HCT116 (cell line): ENCODE results near the gene URAD. TPM values are rescaled to one million over a fixed set of nuclear protein-coding genes. Genes with fewer than 3 reads are reported as not detected.

Source experiments
- ATAC-seq: fragments of 200-7000 bp; cut with Tn5 transposase; 2 replicates; pipeline ENCODE4 v1.9.1; 2020; ENCODE audit warnings: mild to moderate bottlenecking, moderate library complexity
- BruUV-seq: library from RNA; stranded (reverse); fragments of 400-500 nt; replicated peaks from 2 replicates; lab custom pipeline; 2021; lab: Mats Ljungman, UMichigan
- CTCF ChIA-PET: fragments of 300-600 bp; sonication (Branson Sonifier 250); formaldehyde crosslinking; loops from one replicate; lab custom pipeline; 2021; ENCODE audit warnings: antibody characterized with exemption; lab: Charles Lee
- POLR2A ChIA-PET: fragments of 300-600, 350-600 bp; sonication (Branson Sonifier 250); formaldehyde crosslinking; loops from one replicate; lab custom pipeline; 2021; ENCODE audit warnings: antibody characterized with exemption; lab: Charles Lee
- RAD21 ChIA-PET, 2 experiments: fragments of 300-600 bp; sonication (Branson Sonifier 250); formaldehyde crosslinking; loops; one replicate each; lab custom pipeline; 2023; ENCODE audit warnings: low total read pairs in 2 of 2; ENCODE audit not compliant: uncharacterized antibody in 2 of 2, unreplicated experiment in 2 of 2, low non-redundant PET in 1 of 2; lab: Charles Lee
- DNase-seq: peaks from one replicate; pipeline ENCODE4 v3.0.0-alpha.2; 2010; ENCODE audit warnings: low read depth, low spot score
- H2AFZ ChIP-seq: fragments of 200-600 bp; shearing (Covaris generic), sonication (generic); 2 replicates; pipeline ENCODE4 v1.6.1; 2017; ENCODE audit warnings: low read depth, mixed run types, mixed read lengths, antibody characterized with exemption, low read length; ENCODE audit not compliant: poor library complexity, severe bottlenecking
- H3K27ac ChIP-seq: 2 replicates; pipeline ENCODE4 v1.5.1; 2012; ENCODE audit warnings: low read depth, low read length
- H3K27me3 ChIP-seq: fragments of 200-600 bp; sonication (generic); 2 replicates; pipeline ENCODE4 v1.6.1; 2016; ENCODE audit warnings: mixed run types, low read length, mixed read lengths; ENCODE audit not compliant: insufficient read depth
- H3K36me3 ChIP-seq, 2 experiments: fragments of 200-500 bp in 1 of 2; fragments of 200-600 bp in 1 of 2; sonication (Bioruptor generic) in 1 of 2; sonication (generic) in 1 of 2; 2 replicates each; pipeline versions ENCODE4 v1.5.1 to v1.6.1; 2014 to 2016; ENCODE audit warnings: low read length in 2 of 2, inconsistent platforms in 1 of 2, mixed read lengths in 1 of 2, mixed run types in 1 of 2; ENCODE audit not compliant: insufficient read depth in 2 of 2, control insufficient read depth in 1 of 2
- H3K4me1 ChIP-seq, 2 experiments: fragments of 200-600 bp in 1 of 2; sonication (generic) in 1 of 2; 2 replicates each; pipeline versions ENCODE4 v1.5.1 to v1.6.1; 2012 to 2017; ENCODE audit warnings: low read length in 2 of 2, inconsistent platforms in 1 of 2, mild to moderate bottlenecking in 1 of 2, mixed read lengths in 1 of 2, mixed run types in 1 of 2, moderate library complexity in 1 of 2; ENCODE audit not compliant: insufficient read depth in 2 of 2, control insufficient read depth in 1 of 2
- H3K4me2 ChIP-seq: fragments of 200-600 bp; sonication (generic); 2 replicates; pipeline ENCODE4 v1.6.1; 2017; ENCODE audit warnings: mixed run types, low read length, mixed read lengths
- H3K4me3 ChIP-seq, 2 experiments: fragments of 200-600 bp in 1 of 2; sonication (generic) in 1 of 2; replicated peaks in 1 of 2; 2 replicates each; pipeline ENCODE4 v1.5.1; 2011 to 2016; ENCODE audit warnings: low read length in 2 of 2, control low read depth in 1 of 2, low read depth in 1 of 2, mild to moderate bottlenecking in 1 of 2, mixed read lengths in 1 of 2, mixed run types in 1 of 2
- H3K79me2 ChIP-seq: fragments of 200-600 bp; sonication (generic); 2 replicates; pipeline ENCODE4 v1.6.1; 2017; ENCODE audit warnings: mild to moderate bottlenecking, mixed run types, low read length, moderate library complexity, mixed read lengths; ENCODE audit not compliant: insufficient read depth
- H3K9ac ChIP-seq: fragments of 200-600 bp; sonication (generic); 2 replicates; pipeline ENCODE4 v1.6.1; 2016; ENCODE audit warnings: low read length, mixed read lengths
- H3K9me2 ChIP-seq: fragments of 200-600 bp; sonication (generic), shearing (Covaris generic); 2 replicates; pipeline ENCODE4 v1.6.1; 2017; ENCODE audit warnings: mixed run types, mild to moderate bottlenecking, moderate library complexity; ENCODE audit not compliant: insufficient read depth
- H3K9me3 ChIP-seq, 2 experiments: fragments of 200-500 bp in 1 of 2; fragments of 200-600 bp in 1 of 2; sonication (Bioruptor generic) in 1 of 2; sonication (generic) in 1 of 2; 2 replicates each; pipeline ENCODE4 v1.6.1; 2014 to 2017; ENCODE audit warnings: low read length in 2 of 2, mixed read lengths in 2 of 2, inconsistent platforms in 1 of 2, low read depth in 1 of 2, mild to moderate bottlenecking in 1 of 2, mixed run types in 1 of 2, moderate library complexity in 1 of 2; ENCODE audit not compliant: control insufficient read depth in 1 of 2, insufficient read depth in 1 of 2
- H4K20me1 ChIP-seq: fragments of 200-600 bp; sonication (generic), shearing (Covaris generic); 2 replicates; pipeline ENCODE4 v1.6.1; 2017; ENCODE audit warnings: mixed run types, mild to moderate bottlenecking, moderate library complexity; ENCODE audit not compliant: insufficient read depth
- ATF3 ChIP-seq: IDR thresholded peaks from 2 replicates; pipeline ENCODE4 v1.6.1; 2012
- intact Hi-C: fragments of 100-400 bp; cut with micrococcal nuclease; formaldehyde crosslinking; loops from 2 replicates; pipeline ENCODE4 v1.10.0; 2022
- total RNA-seq: library from RNA; stranded (reverse); gene quantifications from one replicate; pipeline ENCODE4 v1.2.1, GENCODE V29; 2021; ENCODE audit not compliant: unreplicated experiment
- TF ChIP-seq, protein P1 (sequence below), 3 experiments: fragments of 200-600 bp in 1 of 3; sonication (generic) in 1 of 3; IDR thresholded peaks in 2 of 3; conservative IDR thresholded peaks in 1 of 3; 2 replicates each; pipeline ENCODE4 v1.5.1; 2012 to 2017; ENCODE audit warnings: low read depth in 2 of 3, low read length in 2 of 3, antibody characterized with exemption in 1 of 3, borderline replicate concordance in 1 of 3, control low read depth in 1 of 3, mild to moderate bottlenecking in 1 of 3, mixed read lengths in 1 of 3, mixed run types in 1 of 3, moderate library complexity in 1 of 3; ENCODE audit not compliant: insufficient read depth in 1 of 3
- TF ChIP-seq, protein P2 (sequence below): IDR thresholded peaks from 2 replicates; pipeline ENCODE4 v1.6.1; 2011; ENCODE audit warnings: mild to moderate bottlenecking, low read length, moderate library complexity; ENCODE audit not compliant: insufficient replicate concordance; ENCODE audit errors: extremely low read depth

Gene URAD
- total RNA-seq, 1 experiment from 2014 or later, result not detected

- H3K9me3 ChIP-seq, result no peaks in the 10 kb centered on the region
- no peak overlapping the region for H2AFZ ChIP-seq
- CTCF ChIA-PET, result no interaction called here
- no TSS peak for BruUV-seq
- no peak overlapping the region for H3K27ac ChIP-seq
- no peaks in the 10 kb centered on the region for H3K79me2 ChIP-seq
- POLR2A ChIA-PET, result no interaction called here
- no peaks in the 10 kb centered on the region for H3K9me2 ChIP-seq
- H3K4me2 ChIP-seq, result no peak overlapping the region
- TF ChIP-seq, protein P1, sequence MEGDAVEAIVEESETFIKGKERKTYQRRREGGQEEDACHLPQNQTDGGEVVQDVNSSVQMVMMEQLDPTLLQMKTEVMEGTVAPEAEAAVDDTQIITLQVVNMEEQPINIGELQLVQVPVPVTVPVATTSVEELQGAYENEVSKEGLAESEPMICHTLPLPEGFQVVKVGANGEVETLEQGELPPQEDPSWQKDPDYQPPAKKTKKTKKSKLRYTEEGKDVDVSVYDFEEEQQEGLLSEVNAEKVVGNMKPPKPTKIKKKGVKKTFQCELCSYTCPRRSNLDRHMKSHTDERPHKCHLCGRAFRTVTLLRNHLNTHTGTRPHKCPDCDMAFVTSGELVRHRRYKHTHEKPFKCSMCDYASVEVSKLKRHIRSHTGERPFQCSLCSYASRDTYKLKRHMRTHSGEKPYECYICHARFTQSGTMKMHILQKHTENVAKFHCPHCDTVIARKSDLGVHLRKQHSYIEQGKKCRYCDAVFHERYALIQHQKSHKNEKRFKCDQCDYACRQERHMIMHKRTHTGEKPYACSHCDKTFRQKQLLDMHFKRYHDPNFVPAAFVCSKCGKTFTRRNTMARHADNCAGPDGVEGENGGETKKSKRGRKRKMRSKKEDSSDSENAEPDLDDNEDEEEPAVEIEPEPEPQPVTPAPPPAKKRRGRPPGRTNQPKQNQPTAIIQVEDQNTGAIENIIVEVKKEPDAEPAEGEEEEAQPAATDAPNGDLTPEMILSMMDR (IDR thresholded peaks at IDR 0.05 in 2 of 3, conservative IDR thresholded peaks at IDR 0.05 in 1 of 3; ENCODE audit: borderline replicate concordance in 1 of 3, insufficient read depth in 1 of 3, low read depth in 2 of 3, low read length in 2 of 3), result no peak
- TF ChIP-seq ATF3, result no peak
- H3K4me1 ChIP-seq, result no peaks in the 10 kb centered on the region
- ATAC-seq (no peak), DNase-seq (no peak)
- H3K4me3 ChIP-seq, result no peak overlapping the region
- no peak overlapping the region for H3K9ac ChIP-seq
- H3K36me3 ChIP-seq, result no peaks in the 10 kb centered on the region
- intact Hi-C loops, result no loop called here
- no peaks in the 10 kb centered on the region for H3K27me3 ChIP-seq
- RAD21 ChIA-PET, result no interaction called here
- H4K20me1 ChIP-seq, result no peaks in the 10 kb centered on the region
These were observed 25.0 kb upstream of the URAD start for GRCh38 chr13:28013482-28013881.

DNA sequence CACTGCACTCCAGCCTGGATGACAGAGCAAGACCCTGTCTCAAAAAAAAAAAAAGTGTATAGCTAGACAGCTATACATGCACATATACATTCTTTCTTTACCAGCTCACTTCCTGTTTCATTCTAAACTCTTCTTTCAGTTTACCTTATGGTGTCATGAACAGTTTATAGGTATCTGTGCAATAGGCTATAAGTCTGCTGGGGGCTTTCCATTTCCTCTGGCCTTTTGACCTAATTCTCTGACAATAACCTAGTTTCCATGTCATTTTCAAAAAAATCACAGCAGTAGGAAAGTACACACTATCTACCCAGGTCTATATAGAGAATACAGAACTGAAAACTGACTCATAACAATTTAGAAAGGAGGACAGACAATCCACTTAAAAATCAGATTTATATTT lies 24.4 kb upstream of the URAD start:
- ATAC-seq, result no peak
- CTCF ChIA-PET, result no interaction called here
- BruUV-seq, result no TSS peak

More for the DNA sequence above, 24.4 kb upstream of the URAD start:
- TF ChIP-seq, protein P2, sequence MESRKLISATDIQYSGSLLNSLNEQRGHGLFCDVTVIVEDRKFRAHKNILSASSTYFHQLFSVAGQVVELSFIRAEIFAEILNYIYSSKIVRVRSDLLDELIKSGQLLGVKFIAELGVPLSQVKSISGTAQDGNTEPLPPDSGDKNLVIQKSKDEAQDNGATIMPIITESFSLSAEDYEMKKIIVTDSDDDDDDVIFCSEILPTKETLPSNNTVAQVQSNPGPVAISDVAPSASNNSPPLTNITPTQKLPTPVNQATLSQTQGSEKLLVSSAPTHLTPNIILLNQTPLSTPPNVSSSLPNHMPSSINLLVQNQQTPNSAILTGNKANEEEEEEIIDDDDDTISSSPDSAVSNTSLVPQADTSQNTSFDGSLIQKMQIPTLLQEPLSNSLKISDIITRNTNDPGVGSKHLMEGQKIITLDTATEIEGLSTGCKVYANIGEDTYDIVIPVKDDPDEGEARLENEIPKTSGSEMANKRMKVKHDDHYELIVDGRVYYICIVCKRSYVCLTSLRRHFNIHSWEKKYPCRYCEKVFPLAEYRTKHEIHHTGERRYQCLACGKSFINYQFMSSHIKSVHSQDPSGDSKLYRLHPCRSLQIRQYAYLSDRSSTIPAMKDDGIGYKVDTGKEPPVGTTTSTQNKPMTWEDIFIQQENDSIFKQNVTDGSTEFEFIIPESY, result no peak
- Histone ChIP-seq H2AFZ (no peak overlapping the region), H3K9ac (no peak overlapping the region), H3K27ac (no peak overlapping the region), H3K4me2 (no peak overlapping the region), H3K9me3 (no peaks in the 10 kb centered on the region), H3K27me3 (no peaks in the 10 kb centered on the region), H3K36me3 (no peaks in the 10 kb centered on the region), H3K79me2 (no peaks in the 10 kb centered on the region), H3K4me1 (no peaks in the 10 kb centered on the region), H3K4me3 (no peak overlapping the region), H3K9me2 (no peaks in the 10 kb centered on the region), H4K20me1 (no peaks in the 10 kb centered on the region)
- ChIA-PET POLR2A (no interaction called here), RAD21 (no interaction called here)
- intact Hi-C loops, result no loop called here
- no peak for DNase-seq
